ENCODE results near the gene PARD3B. TPM values are rescaled to one million over a fixed set of nuclear protein-coding genes. Genes with fewer than 3 reads are reported as not detected.
"Not testable (repeated sequence)": the region's sequence is repeated elsewhere in the genome, so short reads cannot be mapped to it uniquely, and the experiment has no call there.

The PARD3B gene
- total RNA-seq, 1 donor from 2014 or later, result 1.6 TPM

- H3K4me3 ChIP-seq (ENCODE audit: low read depth, low read length), result no peak overlapping the region
- DNase-seq (ENCODE audit: low read depth), result no peak
- FAIRE-seq, result no peak
- H3K27me3 ChIP-seq (ENCODE audit: control insufficient read depth, insufficient read depth, low read length), result peaks cover 6% of the 10 kb centered on the region
- H3K36me3 ChIP-seq (ENCODE audit: control insufficient read depth, insufficient read depth, low read length), result no peaks in the 10 kb centered on the region
- no peak for TF ChIP-seq CTCF (IDR thresholded peaks at IDR 0.05; ENCODE audit: insufficient read depth, low read length, severe bottlenecking)
Measured at GRCh38 chr2:204542982-204543608, 2.2 kb upstream of the PARD3B start.

- Histone ChIP-seq H3K36me3 (ENCODE audit: control insufficient read depth, insufficient read depth, low read length) (no peaks in the 10 kb centered on the region), H3K4me3 (ENCODE audit: low read depth, low read length) (peak overlapping the region; percentile 58), H3K27me3 (ENCODE audit: control insufficient read depth, insufficient read depth, low read length) (peaks cover 6% of the 10 kb centered on the region)
- TF ChIP-seq CTCF (IDR thresholded peaks at IDR 0.05; ENCODE audit: insufficient read depth, low read length, severe bottlenecking), result no peak
- DNase-seq (ENCODE audit: low read depth) (peak; percentile 13), FAIRE-seq (no peak)
Measured at GRCh38 chr2:204545861-204546735, 823 bp downstream of the PARD3B start.

DNA sequence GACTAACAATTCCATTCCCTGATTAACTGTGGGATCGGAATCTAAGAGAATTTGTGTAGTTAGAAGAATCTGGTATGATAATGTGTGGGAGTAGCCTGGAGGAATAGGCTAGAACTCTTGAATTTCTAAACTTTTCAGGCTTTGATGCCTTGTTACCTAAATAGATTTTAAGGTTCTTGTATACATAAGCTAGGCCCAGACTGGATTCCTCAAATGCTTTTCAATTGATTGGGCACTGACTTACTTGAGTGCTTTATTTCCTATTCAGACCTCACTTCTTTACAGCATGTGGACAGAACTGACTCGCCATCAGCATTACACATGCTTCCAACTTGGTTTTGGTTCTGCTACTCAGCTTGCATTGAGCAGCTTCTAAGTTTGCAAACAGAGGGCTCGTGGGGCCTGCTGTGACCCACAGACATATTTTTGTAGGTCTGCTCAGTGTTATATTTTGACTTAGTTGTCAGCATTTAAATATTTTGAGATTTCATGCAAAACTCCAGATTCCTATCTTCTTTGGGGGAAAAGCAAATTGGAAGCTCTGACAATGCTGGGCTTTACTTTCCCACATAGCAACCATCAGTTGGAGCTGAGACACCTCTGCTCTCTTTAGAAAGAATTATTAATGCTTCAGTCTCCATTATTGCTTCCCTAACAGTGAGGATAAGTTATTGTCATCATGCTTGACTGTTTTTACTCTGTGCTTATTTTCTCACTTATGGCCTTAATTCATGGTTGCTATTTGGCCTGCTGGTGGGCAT lies 5.7 kb downstream of the PARD3B start:
- Histone ChIP-seq H3K27me3 (ENCODE audit: control insufficient read depth, insufficient read depth, low read length) (peaks cover 2% of the 10 kb centered on the region), H3K4me3 (ENCODE audit: low read depth, low read length) (no peak overlapping the region), H3K36me3 (ENCODE audit: control insufficient read depth, insufficient read depth, low read length) (no peaks in the 10 kb centered on the region)
- no peak for TF ChIP-seq CTCF (IDR thresholded peaks at IDR 0.05; ENCODE audit: insufficient read depth, low read length, severe bottlenecking)
- FAIRE-seq (no peak), DNase-seq (ENCODE audit: low read depth) (peak; percentile 38)

DNA sequence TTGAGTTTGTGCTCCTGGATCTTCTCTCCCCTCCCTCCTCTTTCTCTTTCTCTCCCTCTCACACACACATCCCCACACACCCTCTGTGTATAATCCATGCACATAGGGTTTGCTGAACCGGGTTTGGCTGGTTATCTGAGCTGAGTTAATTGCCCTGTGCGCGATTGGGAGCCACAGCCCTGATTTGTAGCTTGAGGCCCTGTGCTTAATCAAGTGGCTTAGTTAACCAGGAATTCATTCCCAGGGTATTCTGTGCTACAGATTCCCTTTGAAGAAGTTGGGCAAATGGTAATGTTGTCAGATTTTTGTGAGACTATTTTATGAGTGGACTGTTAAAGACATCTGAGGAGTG lies 6.2 kb downstream of the PARD3B start:
- Histone ChIP-seq H3K4me3 (ENCODE audit: low read depth, low read length) (no peak overlapping the region), H3K36me3 (ENCODE audit: control insufficient read depth, insufficient read depth, low read length) (no peaks in the 10 kb centered on the region), H3K27me3 (ENCODE audit: control insufficient read depth, insufficient read depth, low read length) (no peaks in the 10 kb centered on the region)
- FAIRE-seq, result no peak
- no peak for DNase-seq (ENCODE audit: low read depth)
- no peak for TF ChIP-seq CTCF (IDR thresholded peaks at IDR 0.05; ENCODE audit: insufficient read depth, low read length, severe bottlenecking)

DNA sequence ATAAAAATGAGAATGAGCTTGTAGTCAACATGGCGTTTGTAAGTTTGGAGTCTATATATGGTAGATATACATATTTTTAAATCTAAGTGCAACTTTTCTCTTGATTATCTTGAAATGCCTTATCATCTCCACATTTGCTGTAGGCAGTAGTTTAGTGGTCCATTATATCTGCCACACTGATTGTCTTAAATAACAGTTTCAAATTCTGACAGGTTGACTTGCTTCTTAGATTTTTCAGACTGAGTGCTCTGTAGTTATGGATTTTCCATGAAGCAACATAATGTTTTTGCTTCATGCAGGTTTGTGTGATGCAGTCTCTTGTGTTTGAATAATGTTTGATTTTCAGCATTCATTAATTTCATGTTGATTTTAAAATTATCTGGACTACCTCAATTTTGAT lies 12.3 kb downstream of the PARD3B start:
- no peak for FAIRE-seq
- H3K4me3 ChIP-seq (ENCODE audit: low read depth, low read length), result no peak overlapping the region
- H3K36me3 ChIP-seq (ENCODE audit: control insufficient read depth, insufficient read depth, low read length), result no peaks in the 10 kb centered on the region
- no peaks in the 10 kb centered on the region for H3K27me3 ChIP-seq (ENCODE audit: control insufficient read depth, insufficient read depth, low read length)
- DNase-seq (ENCODE audit: low read depth), result no peak
- TF ChIP-seq CTCF (IDR thresholded peaks at IDR 0.05; ENCODE audit: insufficient read depth, low read length, severe bottlenecking), result no peak

DNA sequence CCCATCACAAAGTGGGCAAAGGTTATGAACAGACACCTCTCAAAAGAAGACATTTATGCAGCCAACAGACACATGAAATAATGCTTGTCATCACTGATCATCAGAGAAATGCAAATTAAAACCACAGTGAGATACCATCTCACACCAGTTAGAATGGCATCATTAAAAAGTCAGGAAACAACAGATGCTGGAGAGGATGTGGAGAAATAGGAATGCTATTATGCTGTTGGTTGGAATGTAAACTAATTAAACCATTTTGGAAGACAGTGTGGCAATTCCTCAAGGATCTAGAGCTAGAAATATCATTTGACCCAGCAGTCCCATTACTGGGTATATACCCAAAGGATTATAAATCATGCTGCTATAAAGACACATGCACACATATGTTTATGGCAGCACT lies 14.1 kb downstream of the PARD3B start:
- not testable (repeated sequence) for H3K4me3 ChIP-seq (ENCODE audit: low read depth, low read length); H3K27me3 ChIP-seq (ENCODE audit: control insufficient read depth, insufficient read depth, low read length); FAIRE-seq; H3K36me3 ChIP-seq (ENCODE audit: control insufficient read depth, insufficient read depth, low read length); DNase-seq (ENCODE audit: low read depth)

Measured in bronchial epithelial cell (primary cell).